Stomach smooth muscle (tissue), 2 donors: ENCODE measurements around the gene SLC6A7.

Experiments
- H3K27ac ChIP-seq: one replicate; pipeline ENCODE4 v1.7.0; 2013; ENCODE audit warnings: mild to moderate bottlenecking, low read length, inconsistent platforms
- H3K27me3 ChIP-seq, 2 donors: one replicate each; pipeline ENCODE4 v1.7.0; 2013; ENCODE audit warnings: low read length in 2 of 2; ENCODE audit not compliant: insufficient read depth in 2 of 2, control insufficient read depth in 1 of 2
- H3K36me3 ChIP-seq, 2 donors: one replicate each; pipeline ENCODE4 v1.7.0; 2013; ENCODE audit warnings: low read length in 2 of 2; ENCODE audit not compliant: control insufficient read depth in 2 of 2, insufficient read depth in 2 of 2
- H3K4me1 ChIP-seq: one replicate; pipeline ENCODE4 v1.7.0; 2013; ENCODE audit warnings: low read length; ENCODE audit not compliant: control insufficient read depth, insufficient read depth
- H3K4me3 ChIP-seq, 2 donors: one replicate each; pipeline ENCODE4 v1.7.0; 2013; ENCODE audit warnings: low read length in 2 of 2
- H3K9ac ChIP-seq, 2 donors: one replicate each; pipeline ENCODE4 v1.7.0; 2013; ENCODE audit warnings: low read length in 2 of 2, mild to moderate bottlenecking in 1 of 2
- H3K9me3 ChIP-seq, 2 donors: one replicate each; pipeline ENCODE4 v1.7.0; 2013; ENCODE audit warnings: low read length in 2 of 2; ENCODE audit not compliant: control insufficient read depth in 2 of 2
- donor health status: healthy.
- donor health status: Pancreatic carcinoma.

Gene SLC6A7

GRCh38 chr5:150182774-150183173 is 7.1 kb upstream of the SLC6A7 start:
- H3K27me3 ChIP-seq = peaks cover 0 to 2% of the 10 kb centered on the region in 2 donors
- H3K36me3 ChIP-seq = no peaks in the 10 kb centered on the region
- no peaks in the 10 kb centered on the region for H3K9me3 ChIP-seq
- no peak overlapping the region for H3K4me3 ChIP-seq
- peaks cover 15% of the 10 kb centered on the region for H3K4me1 ChIP-seq
- no peak overlapping the region for H3K9ac ChIP-seq
- no peak overlapping the region for H3K27ac ChIP-seq

GRCh38 chr5:150183436-150183835 is 6.4 kb upstream of the SLC6A7 start:
- Histone ChIP-seq H3K9ac (no peak overlapping the region), H3K36me3 (no peaks in the 10 kb centered on the region), H3K27ac (no peak overlapping the region), H3K4me1 (peaks cover 15% of the 10 kb centered on the region), H3K9me3 (no peaks in the 10 kb centered on the region), H3K27me3 (peaks cover 6% of the 10 kb centered on the region in 2 donors), H3K4me3 (no peak overlapping the region)

GRCh38 chr5:150184006-150184405 is 5.9 kb upstream of the SLC6A7 start:
- H3K4me1 ChIP-seq = peaks cover 15% of the 10 kb centered on the region
- no peak overlapping the region for H3K27ac ChIP-seq

GRCh38 chr5:150184990-150185912 is 4.6 kb upstream of the SLC6A7 start:
- H3K4me1 ChIP-seq = peaks cover 13% of the 10 kb centered on the region
- no peak overlapping the region for H3K27ac ChIP-seq
- H3K9ac ChIP-seq = no peak overlapping the region
- H3K36me3 ChIP-seq = no peaks in the 10 kb centered on the region
- no peak overlapping the region for H3K4me3 ChIP-seq
- no peaks in the 10 kb centered on the region for H3K9me3 ChIP-seq
- peaks cover 21 to 23% of the 10 kb centered on the region in 2 donors for H3K27me3 ChIP-seq

More at GRCh38 chr5:150184006-150184405, 5.9 kb upstream of the SLC6A7 start:
- Histone ChIP-seq H3K36me3 (no peaks in the 10 kb centered on the region), H3K9me3 (no peaks in the 10 kb centered on the region), H3K27me3 (peaks cover 11% of the 10 kb centered on the region in 2 donors), H3K9ac (no peak overlapping the region), H3K4me3 (no peak overlapping the region)

GRCh38 chr5:150186137-150186536 is 3.7 kb upstream of the SLC6A7 start:
- Histone ChIP-seq H3K9ac (no peak overlapping the region), H3K36me3 (no peaks in the 10 kb centered on the region), H3K9me3 (no peaks in the 10 kb centered on the region), H3K27me3 (peaks cover 23 to 31% of the 10 kb centered on the region in 2 donors), H3K4me1 (peaks cover 5% of the 10 kb centered on the region), H3K4me3 (no peak overlapping the region), H3K27ac (no peak overlapping the region)

- no peak overlapping the region for H3K27ac ChIP-seq
- peaks cover 23 to 31% of the 10 kb centered on the region in 2 donors for H3K27me3 ChIP-seq
- H3K36me3 ChIP-seq = no peaks in the 10 kb centered on the region
- peaks cover 5% of the 10 kb centered on the region for H3K4me1 ChIP-seq
- no peak overlapping the region for H3K9ac ChIP-seq
- H3K4me3 ChIP-seq = no peak overlapping the region
- H3K9me3 ChIP-seq = no peaks in the 10 kb centered on the region
These were observed 3.0 kb upstream of the SLC6A7 start for GRCh38 chr5:150186897-150187296.

GRCh38 chr5:150188146-150188842 is 1.6 kb upstream of the SLC6A7 start:
- Histone ChIP-seq H3K27me3 (peaks cover 25 to 31% of the 10 kb centered on the region in 2 donors), H3K9ac (no peak overlapping the region), H3K4me3 (no peak overlapping the region), H3K9me3 (no peaks in the 10 kb centered on the region), H3K27ac (no peak overlapping the region), H3K36me3 (no peaks in the 10 kb centered on the region), H3K4me1 (peaks cover 5% of the 10 kb centered on the region)

GRCh38 chr5:150189326-150189725 is 536 bp upstream of the SLC6A7 start:
- Histone ChIP-seq H3K27me3 (peaks cover 25 to 31% of the 10 kb centered on the region in 2 donors), H3K36me3 (no peaks in the 10 kb centered on the region), H3K4me1 (peaks cover 5% of the 10 kb centered on the region), H3K4me3 (no peak overlapping the region), H3K27ac (no peak overlapping the region), H3K9me3 (no peaks in the 10 kb centered on the region), H3K9ac (no peak overlapping the region)

GRCh38 chr5:150190503-150190979 is 679 bp downstream of the SLC6A7 start:
- H3K36me3 ChIP-seq = no peaks in the 10 kb centered on the region
- no peak overlapping the region for H3K4me3 ChIP-seq
- peaks cover 25 to 31% of the 10 kb centered on the region in 2 donors for H3K27me3 ChIP-seq
- no peaks in the 10 kb centered on the region for H3K9me3 ChIP-seq
- H3K4me1 ChIP-seq = peaks cover 5% of the 10 kb centered on the region
- no peak overlapping the region for H3K27ac ChIP-seq
- no peak overlapping the region for H3K9ac ChIP-seq

- Histone ChIP-seq H3K9ac (no peak overlapping the region), H3K4me1 (peaks cover 5% of the 10 kb centered on the region), H3K9me3 (no peaks in the 10 kb centered on the region), H3K27ac (no peak overlapping the region), H3K36me3 (no peaks in the 10 kb centered on the region), H3K27me3 (peaks cover 25 to 31% of the 10 kb centered on the region in 2 donors), H3K4me3 (no peak overlapping the region)
These were observed 1.1 kb downstream of the SLC6A7 start for GRCh38 chr5:150190987-150191386.
